ENCODE data around the gene COPG2.

GRCh38 chr7:130515315-130516040, 153.1 kb downstream of the COPG2 start:
- TF ChIP-seq CTCF (conservative IDR thresholded peaks at IDR 0.05; ENCODE audit: low read depth, low read length) (no peak), EZH2 (IDR thresholded peaks at IDR 0.05; ENCODE audit: borderline replicate concordance, low read depth, low read length, poor library complexity, severe bottlenecking) (no peak)
